ENCODE results near the gene GNA12.

GNA12 gene

DNA sequence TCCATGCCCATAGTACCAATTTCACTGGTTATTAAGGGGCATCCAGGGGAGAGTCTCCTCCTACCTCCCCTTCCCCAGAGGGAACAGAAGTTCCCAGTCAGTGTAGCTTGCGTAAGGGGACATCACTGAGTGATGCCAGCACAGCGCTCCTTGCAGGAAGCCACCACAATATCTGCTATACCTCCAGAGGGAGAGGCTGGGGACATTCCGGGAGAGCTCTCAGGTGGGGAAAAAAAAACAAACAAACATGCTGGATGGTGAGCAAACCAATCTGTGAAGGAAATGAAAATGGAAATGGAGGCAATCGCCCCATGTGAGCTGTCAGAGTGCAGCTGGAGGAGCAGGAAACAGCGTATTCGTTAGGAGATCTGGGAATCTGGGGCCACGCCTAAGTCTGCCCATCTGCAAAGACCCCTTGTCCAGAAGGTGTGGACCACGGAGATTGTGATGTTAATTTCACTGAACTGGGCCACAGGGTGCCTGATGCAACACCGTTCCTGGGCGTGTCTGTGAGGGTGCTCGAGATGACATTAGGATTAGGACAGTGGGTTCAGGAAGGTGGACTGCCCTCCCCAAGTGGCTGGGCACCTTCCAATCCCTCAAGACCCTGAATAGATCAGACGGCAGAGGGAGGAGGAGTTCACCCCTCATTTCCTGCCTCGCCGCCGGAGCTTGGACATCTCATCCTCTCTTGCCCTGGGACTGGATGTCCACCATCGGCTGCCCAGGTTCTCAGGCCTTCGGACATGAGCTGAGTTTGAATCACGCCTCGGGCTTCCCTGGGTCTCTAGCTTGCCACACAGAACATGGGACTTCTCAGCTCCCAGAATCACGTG lies 30.5 kb downstream of the GNA12 start:
- no peak overlapping the region for H3K4me3 ChIP-seq (ENCODE audit: low read depth, low read length)
- no peak for TF ChIP-seq CTCF (IDR thresholded peaks at IDR 0.05; ENCODE audit: low read depth, low read length)

DNA sequence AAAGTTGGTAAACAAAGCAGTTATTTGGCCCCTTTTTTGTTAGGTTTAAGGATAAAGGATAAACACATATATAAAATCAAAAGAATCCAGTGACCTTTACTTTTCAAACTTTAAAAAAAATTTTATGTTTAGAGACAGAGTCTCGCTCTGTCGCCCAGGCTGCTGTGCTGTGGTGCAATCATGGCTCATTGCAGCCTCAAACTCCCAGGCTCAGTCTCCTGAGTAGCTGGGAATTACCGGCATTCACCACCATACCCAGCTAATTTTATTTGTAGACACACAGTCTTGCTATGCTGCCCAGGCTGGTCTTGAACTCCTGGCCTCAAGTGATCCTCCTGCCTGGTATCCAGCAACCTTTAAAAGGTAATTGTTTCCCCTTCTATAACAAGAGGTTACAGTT lies 31.3 kb downstream of the GNA12 start:
- H3K4me3 ChIP-seq (ENCODE audit: low read depth, low read length): no peak overlapping the region
- TF ChIP-seq CTCF (IDR thresholded peaks at IDR 0.05; ENCODE audit: low read depth, low read length): no peak

GRCh38 chr7:2812114-2812487 lies 32.0 kb downstream of the GNA12 start:
- no peak for TF ChIP-seq CTCF (IDR thresholded peaks at IDR 0.05; ENCODE audit: low read depth, low read length)
- no peak overlapping the region for H3K4me3 ChIP-seq (ENCODE audit: low read depth, low read length)

- H3K4me3 ChIP-seq (ENCODE audit: low read depth, low read length): no peak overlapping the region
- no peak for TF ChIP-seq CTCF (IDR thresholded peaks at IDR 0.05; ENCODE audit: low read depth, low read length)
Measured at GRCh38 chr7:2811476-2812113, 32.5 kb downstream of the GNA12 start.

DNA sequence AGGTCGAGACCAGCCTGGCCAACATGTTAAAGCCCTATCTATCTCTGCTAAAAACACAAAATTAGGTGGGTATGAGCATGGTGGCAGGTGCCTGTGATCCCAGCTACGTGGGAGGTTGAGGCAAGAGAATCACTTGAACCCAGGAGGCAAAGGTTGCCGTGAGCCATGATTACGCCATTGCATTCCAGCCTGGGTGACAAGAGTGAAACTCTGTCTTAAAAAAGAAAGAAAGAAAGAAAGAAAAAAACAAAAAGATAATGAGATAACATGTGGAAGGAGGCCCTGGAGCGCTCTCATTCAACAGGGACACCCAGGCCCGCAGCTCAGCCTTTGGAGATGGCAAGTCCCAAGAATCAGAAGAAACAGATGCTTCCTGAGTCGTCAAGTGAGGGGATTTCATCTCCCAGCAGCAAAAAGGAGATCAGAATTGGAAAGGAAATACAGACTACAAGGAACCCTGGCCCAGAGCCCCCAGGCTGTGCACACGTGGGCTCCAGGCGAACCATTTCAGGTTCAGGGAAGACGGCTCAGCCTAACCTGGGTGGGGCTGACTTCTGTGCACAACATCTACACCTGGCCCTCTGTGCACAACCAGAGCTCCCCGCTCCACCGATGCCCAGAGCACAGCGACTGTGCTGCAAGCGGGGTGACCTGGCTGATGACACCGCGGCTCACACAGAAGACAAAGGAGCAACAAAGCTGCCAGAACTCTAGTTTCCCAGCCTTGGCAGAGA lies 33.3 kb downstream of the GNA12 start:
- no peak for TF ChIP-seq CTCF (IDR thresholded peaks at IDR 0.05; ENCODE audit: low read depth, low read length)
- H3K4me3 ChIP-seq (ENCODE audit: low read depth, low read length): no peak overlapping the region

- H3K4me3 ChIP-seq (ENCODE audit: low read depth, low read length): no peak overlapping the region
- TF ChIP-seq CTCF (IDR thresholded peaks at IDR 0.05; ENCODE audit: low read depth, low read length): no peak
Measured at GRCh38 chr7:2809903-2810625, 34.0 kb downstream of the GNA12 start.
